IMR-90 (cell line): Measurements from ENCODE around the gene GSG1L.

ENCODE experiments used
- MAFK ChIP-seq: IDR thresholded peaks from 2 replicates; pipeline ENCODE4 v1.6.1; 2012; ENCODE audit warnings: low read depth, low read length, improper control_type of control experiment
- POLR2A ChIP-seq: IDR thresholded peaks from 2 replicates; pipeline ENCODE4 v1.6.1; 2012; ENCODE audit warnings: mild to moderate bottlenecking, low read depth, low read length

DNA sequence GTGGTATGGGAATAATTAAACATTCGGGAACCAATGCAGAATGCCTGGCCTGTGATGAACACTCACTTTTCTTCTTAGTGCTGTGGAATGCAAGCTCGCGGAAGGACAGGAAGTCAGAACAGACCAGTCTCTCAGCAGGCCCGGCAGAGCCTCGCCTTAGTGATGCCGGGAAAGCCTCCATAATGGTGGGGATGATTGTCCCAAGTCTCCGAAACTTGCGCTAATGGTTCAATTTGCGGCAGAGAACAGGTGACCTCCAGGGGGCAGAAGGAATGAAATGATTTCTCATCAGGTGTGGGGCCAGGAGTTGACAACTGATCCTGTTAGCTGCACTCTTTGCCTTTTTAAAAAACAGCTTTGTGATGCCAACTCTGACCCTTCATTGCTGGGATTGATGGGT is 170.6 kb downstream of the GSG1L start:
- TF ChIP-seq MAFK: no peak
- TF ChIP-seq POLR2A: no peak
